Neural progenitor cell (in vitro differentiated cells): ENCODE measurements around the gene CD48. TPM values are rescaled to one million over a fixed set of nuclear protein-coding genes. Genes with fewer than 3 reads are reported as not detected.
"Not testable (repeated sequence)": the region's sequence is repeated elsewhere in the genome, so short reads cannot be mapped to it uniquely, and the experiment has no call there.

ENCODE experiments used
- DNase-seq: peaks from one replicate; pipeline ENCODE4 v3.0.0-alpha.2; 2016; ENCODE audit warnings: low spot score
- H2AFZ ChIP-seq: fragments of 200-600 bp; sonication (generic); replicated peaks from 2 replicates; pipeline ENCODE4 v1.6.1; 2016; ENCODE audit warnings: antibody characterized with exemption
- H3F3A ChIP-seq: fragments of 200-600 bp; sonication (generic); 2 replicates; pipeline ENCODE4 v1.6.1; 2016; ENCODE audit warnings: antibody characterized with exemption, low read depth
- H3K27ac ChIP-seq: fragments of 200-600 bp; sonication (generic); 2 replicates; pipeline ENCODE4 v1.5.1; 2016; ENCODE audit warnings: mild to moderate bottlenecking
- H3K27me3 ChIP-seq: fragments of 200-600 bp; sonication (generic); 2 replicates; pipeline ENCODE4 v1.6.1; 2016; ENCODE audit warnings: mild to moderate bottlenecking, moderate library complexity
- H3K36me3 ChIP-seq: fragments of 200-600 bp; sonication (generic); 2 replicates; pipeline ENCODE4 v1.5.1; 2016
- H3K4me1 ChIP-seq: fragments of 200-600 bp; sonication (generic); 2 replicates; pipeline ENCODE4 v1.6.1; 2016; ENCODE audit warnings: mixed run types
- H3K4me2 ChIP-seq: fragments of 200-600 bp; sonication (generic); 2 replicates; pipeline ENCODE4 v1.6.1; 2016
- H3K4me3 ChIP-seq: fragments of 200-600 bp; sonication (generic); 2 replicates; pipeline ENCODE4 v1.5.1; 2016
- H3K79me2 ChIP-seq: fragments of 200-600 bp; sonication (generic); 2 replicates; pipeline ENCODE4 v1.6.1; 2016; ENCODE audit warnings: low read depth
- H3K9ac ChIP-seq: fragments of 200-600 bp; sonication (generic); 2 replicates; pipeline ENCODE4 v1.6.1; 2016
- H3K9me3 ChIP-seq: fragments of 200-600 bp; sonication (generic); 2 replicates; pipeline ENCODE4 v1.5.1; 2016; ENCODE audit warnings: low read depth
- H4K20me1 ChIP-seq: fragments of 200-600 bp; sonication (generic); 2 replicates; pipeline ENCODE4 v1.6.1; 2016; ENCODE audit warnings: low read depth
- H3K27ac Mint-ChIP-seq: 3 replicates; pipeline ENCODE4 v1.8.0; 2021; ENCODE audit warnings: mixed read lengths
- H3K27me3 Mint-ChIP-seq: 2 replicates; pipeline ENCODE4 v1.8.0; 2022; ENCODE audit warnings: low read depth, mild to moderate bottlenecking, inconsistent platforms, moderate library complexity, mixed read lengths; ENCODE audit not compliant: insufficient read depth
- H3K36me3 Mint-ChIP-seq: 3 replicates; pipeline ENCODE4 v1.8.0; 2021; ENCODE audit warnings: mixed read lengths
- H3K4me1 Mint-ChIP-seq: 3 replicates; pipeline ENCODE4 v1.8.0; 2021; ENCODE audit warnings: mixed read lengths
- H3K4me3 Mint-ChIP-seq: 3 replicates; pipeline ENCODE4 v1.8.0; 2021; ENCODE audit warnings: mild to moderate bottlenecking, moderate library complexity, mixed read lengths
- H3K9me3 Mint-ChIP-seq: 3 replicates; pipeline ENCODE4 v1.8.0; 2020; ENCODE audit warnings: mixed read lengths
- EZH2 ChIP-seq: fragments of 200-600 bp; sonication (generic); IDR thresholded peaks from 2 replicates; pipeline ENCODE4 v1.6.1; 2017; ENCODE audit warnings: antibody characterized with exemption, mild to moderate bottlenecking, moderate library complexity
- EZH2phosphoT487 ChIP-seq: fragments of 200-600 bp; sonication (generic); IDR thresholded peaks from 2 replicates; pipeline ENCODE4 v1.6.1; 2017; ENCODE audit warnings: antibody characterized with exemption
- total RNA-seq: library from RNA; depleted of rRNA; stranded (reverse); fragments of >200 nt; gene quantifications from 2 replicates; pipeline ENCODE4 v1.2.3, GENCODE V29; 2015; ENCODE audit warnings: low replicate concordance
- TF ChIP-seq, protein P1 (sequence below): fragments of 200-600 bp; sonication (generic); IDR thresholded peaks from 2 replicates; pipeline ENCODE4 v1.5.1; 2017; ENCODE audit warnings: antibody characterized with exemption, mild to moderate bottlenecking

CD48 gene
- total RNA-seq, 1 donor from 2014 or later: not detected

DNA sequence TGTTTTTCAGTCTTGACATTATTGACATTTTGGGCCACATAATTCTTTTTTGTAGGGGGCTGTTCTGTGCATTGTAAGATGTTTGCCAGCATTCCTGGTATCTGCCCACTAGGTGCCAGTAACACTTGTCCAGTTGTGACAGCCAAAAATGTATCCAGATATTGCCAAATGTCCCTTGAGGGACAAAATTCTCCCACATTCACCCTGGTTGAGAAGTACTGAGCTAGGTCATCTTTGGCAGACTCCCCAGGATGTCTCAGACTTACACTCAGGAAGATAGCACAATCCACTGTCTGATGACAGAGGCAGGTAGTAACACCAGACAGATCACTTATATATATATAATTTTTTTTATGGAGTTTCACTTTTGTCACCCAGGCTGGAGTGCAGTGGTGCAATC lies 5.9 kb downstream of the CD48 start:
- TF ChIP-seq, protein P1, sequence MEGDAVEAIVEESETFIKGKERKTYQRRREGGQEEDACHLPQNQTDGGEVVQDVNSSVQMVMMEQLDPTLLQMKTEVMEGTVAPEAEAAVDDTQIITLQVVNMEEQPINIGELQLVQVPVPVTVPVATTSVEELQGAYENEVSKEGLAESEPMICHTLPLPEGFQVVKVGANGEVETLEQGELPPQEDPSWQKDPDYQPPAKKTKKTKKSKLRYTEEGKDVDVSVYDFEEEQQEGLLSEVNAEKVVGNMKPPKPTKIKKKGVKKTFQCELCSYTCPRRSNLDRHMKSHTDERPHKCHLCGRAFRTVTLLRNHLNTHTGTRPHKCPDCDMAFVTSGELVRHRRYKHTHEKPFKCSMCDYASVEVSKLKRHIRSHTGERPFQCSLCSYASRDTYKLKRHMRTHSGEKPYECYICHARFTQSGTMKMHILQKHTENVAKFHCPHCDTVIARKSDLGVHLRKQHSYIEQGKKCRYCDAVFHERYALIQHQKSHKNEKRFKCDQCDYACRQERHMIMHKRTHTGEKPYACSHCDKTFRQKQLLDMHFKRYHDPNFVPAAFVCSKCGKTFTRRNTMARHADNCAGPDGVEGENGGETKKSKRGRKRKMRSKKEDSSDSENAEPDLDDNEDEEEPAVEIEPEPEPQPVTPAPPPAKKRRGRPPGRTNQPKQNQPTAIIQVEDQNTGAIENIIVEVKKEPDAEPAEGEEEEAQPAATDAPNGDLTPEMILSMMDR: no peak
- TF ChIP-seq EZH2phosphoT487 (no peak), EZH2 (no peak)
- Histone ChIP-seq H4K20me1 (no peaks in the 10 kb centered on the region), H3K9me3 (no peaks in the 10 kb centered on the region), H3F3A (peaks cover 5% of the 10 kb centered on the region), H3K4me1 (peaks cover 12% of the 10 kb centered on the region), H3K9ac (no peak overlapping the region), H3K36me3 (no peaks in the 10 kb centered on the region), H3K27me3 (no peaks in the 10 kb centered on the region), H3K4me2 (no peak overlapping the region), H3K27ac (no peak overlapping the region), H3K4me3 (no peak overlapping the region), H3K79me2 (no peaks in the 10 kb centered on the region), H2AFZ (no peak overlapping the region)
- no peak for DNase-seq
- Mint-ChIP-seq H3K27me3 (peaks cover 5% of the 10 kb centered on the region), H3K4me3 (no peak overlapping the region), H3K4me1 (peaks cover 7% of the 10 kb centered on the region), H3K9me3 (no peaks in the 10 kb centered on the region), H3K36me3 (no peaks in the 10 kb centered on the region), H3K27ac (no peak overlapping the region)

DNA sequence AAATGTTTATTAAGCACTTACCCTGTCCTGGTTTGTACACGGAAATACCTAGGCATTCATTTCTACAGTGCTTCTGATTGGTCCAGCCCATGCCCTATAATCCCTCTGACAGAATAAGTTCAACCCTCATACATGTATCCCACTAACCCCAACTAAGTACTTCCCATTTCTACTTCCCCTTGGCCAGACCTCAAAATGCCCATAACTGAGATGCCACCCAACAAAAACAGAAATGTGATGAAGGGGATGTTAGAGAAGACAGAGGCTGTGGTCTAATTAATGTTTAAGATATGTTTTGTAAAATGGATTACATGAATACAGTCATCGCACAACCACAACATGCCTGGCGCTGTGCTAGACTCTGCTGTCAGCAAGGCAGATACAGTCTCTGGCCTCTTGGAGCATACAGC lies 6.4 kb downstream of the CD48 start:
- H3K4me3 Mint-ChIP-seq, H4K20me1 ChIP-seq, H3K4me1 Mint-ChIP-seq, H3K27me3 ChIP-seq, H3K4me3 ChIP-seq, H3K27me3 Mint-ChIP-seq, H3K27ac Mint-ChIP-seq, H3K36me3 ChIP-seq, H3K9me3 Mint-ChIP-seq, H3K79me2 ChIP-seq, H3K9me3 ChIP-seq, H3F3A ChIP-seq, H3K9ac ChIP-seq, H3K4me2 ChIP-seq, H3K27ac ChIP-seq, H3K36me3 Mint-ChIP-seq, DNase-seq, H2AFZ ChIP-seq: not testable (repeated sequence)
- peaks cover 12% of the 10 kb centered on the region for H3K4me1 ChIP-seq

DNA sequence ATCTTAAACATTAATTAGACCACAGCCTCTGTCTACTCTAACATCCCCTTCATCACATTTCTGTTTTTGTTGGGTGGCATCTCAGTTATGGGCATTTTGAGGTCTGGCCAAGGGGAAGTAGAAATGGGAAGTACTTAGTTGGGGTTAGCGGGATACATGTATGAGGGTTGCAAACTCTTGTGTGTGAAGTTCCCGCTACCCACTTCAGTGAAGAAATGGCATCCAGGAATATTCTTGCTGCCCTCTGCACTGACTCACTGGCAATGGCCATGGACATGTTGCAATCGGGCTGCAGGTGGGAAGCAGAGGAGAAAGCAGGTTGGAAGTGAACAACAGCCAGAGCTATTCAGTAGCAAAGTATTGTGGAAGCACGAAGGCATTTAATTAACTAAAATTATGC lies 7.4 kb downstream of the CD48 start:
- H3K27ac ChIP-seq: no peak overlapping the region
- no peaks in the 10 kb centered on the region for H4K20me1 ChIP-seq
- H3K36me3 Mint-ChIP-seq: no peaks in the 10 kb centered on the region
- no peak overlapping the region for H3K4me2 ChIP-seq
- H3K79me2 ChIP-seq: no peaks in the 10 kb centered on the region
- H3K4me1 ChIP-seq: peaks cover 12% of the 10 kb centered on the region
- H3K4me3 Mint-ChIP-seq: no peak overlapping the region
- H3K27me3 ChIP-seq: no peaks in the 10 kb centered on the region
- H3K9me3 ChIP-seq: no peaks in the 10 kb centered on the region
- H2AFZ ChIP-seq: no peak overlapping the region
- H3K4me1 Mint-ChIP-seq: peaks cover 9% of the 10 kb centered on the region
- no peak for DNase-seq
- H3K4me3 ChIP-seq: no peak overlapping the region
- H3K9ac ChIP-seq: no peak overlapping the region
- peaks cover 5% of the 10 kb centered on the region for H3F3A ChIP-seq
- TF ChIP-seq EZH2phosphoT487 (no peak), EZH2 (no peak)
- TF ChIP-seq, protein P1: no peak
- H3K27ac Mint-ChIP-seq: no peak overlapping the region
- no peaks in the 10 kb centered on the region for H3K36me3 ChIP-seq
- H3K27me3 Mint-ChIP-seq: peaks cover 5% of the 10 kb centered on the region
- H3K9me3 Mint-ChIP-seq: no peaks in the 10 kb centered on the region

DNA sequence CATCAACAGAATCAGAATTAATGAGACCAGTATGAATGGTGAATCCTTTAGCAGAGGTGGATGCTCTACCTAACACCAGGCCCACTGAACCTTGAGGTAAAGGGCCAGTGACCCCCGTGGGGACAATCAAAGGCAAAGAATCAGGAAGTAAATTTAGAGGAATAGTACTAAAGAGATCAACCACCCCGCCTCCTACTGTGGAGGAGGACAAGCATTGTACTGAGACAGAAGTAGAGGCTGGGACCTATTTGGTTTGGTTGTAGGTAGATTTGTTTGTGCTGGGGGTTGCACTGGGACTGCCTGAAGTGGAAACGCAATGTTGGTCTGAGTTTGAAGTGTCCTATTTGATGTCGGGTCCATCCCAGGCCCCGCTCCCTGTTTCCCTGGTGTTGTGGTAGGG lies 9.5 kb downstream of the CD48 start:
- H3K9ac ChIP-seq: no peak overlapping the region
- peaks cover 5% of the 10 kb centered on the region for H3K27me3 Mint-ChIP-seq

DNA sequence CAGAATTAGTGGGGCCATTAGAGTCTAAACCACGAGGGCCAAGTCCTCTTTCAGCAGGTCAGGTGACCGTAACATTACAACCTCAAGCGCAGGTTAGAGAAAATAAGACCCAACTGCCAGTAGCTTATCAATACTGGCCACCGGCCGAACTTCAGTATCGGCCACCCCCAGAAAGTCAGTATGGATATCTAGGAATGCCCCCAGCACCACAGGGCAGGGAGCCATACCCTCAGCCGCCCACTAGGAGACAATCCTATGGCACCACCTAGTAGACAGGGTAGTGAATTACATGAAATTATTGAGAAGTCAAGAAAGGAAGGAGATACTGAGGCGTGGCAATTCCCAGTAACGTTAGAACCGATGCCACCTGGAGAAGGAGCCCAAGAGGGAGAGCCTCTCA lies 19.2 kb downstream of the CD48 start:
- H3F3A ChIP-seq, H4K20me1 ChIP-seq, DNase-seq, H3K27ac Mint-ChIP-seq, H3K27me3 ChIP-seq, H3K36me3 ChIP-seq, H3K4me1 Mint-ChIP-seq, H3K4me3 ChIP-seq, H3K9me3 Mint-ChIP-seq, H2AFZ ChIP-seq, H3K36me3 Mint-ChIP-seq, H3K4me2 ChIP-seq, H3K9me3 ChIP-seq, H3K4me3 Mint-ChIP-seq, H3K9ac ChIP-seq, H3K27ac ChIP-seq, H3K27me3 Mint-ChIP-seq, H3K4me1 ChIP-seq, H3K79me2 ChIP-seq: not testable (repeated sequence)

More for the DNA sequence above, 9.5 kb downstream of the CD48 start:
- DNase-seq: peak; percentile 61
- H3K4me1 ChIP-seq: peaks cover 12% of the 10 kb centered on the region
- H3K4me2 ChIP-seq: peak overlapping the region; percentile 23
- H3K36me3 ChIP-seq: no peaks in the 10 kb centered on the region
- peaks cover 5% of the 10 kb centered on the region for H3F3A ChIP-seq
- H3K27ac ChIP-seq: no peak overlapping the region
- Mint-ChIP-seq H3K9me3 (no peaks in the 10 kb centered on the region), H3K36me3 (no peaks in the 10 kb centered on the region), H3K4me1 (peaks cover 10% of the 10 kb centered on the region), H3K4me3 (no peak overlapping the region), H3K27ac (no peak overlapping the region)
- H4K20me1 ChIP-seq: no peaks in the 10 kb centered on the region
- no peaks in the 10 kb centered on the region for H3K79me2 ChIP-seq
- H3K27me3 ChIP-seq: no peaks in the 10 kb centered on the region
- no peak overlapping the region for H2AFZ ChIP-seq
- H3K4me3 ChIP-seq: no peak overlapping the region
- no peaks in the 10 kb centered on the region for H3K9me3 ChIP-seq
- no peak for TF ChIP-seq EZH2
- TF ChIP-seq, protein P1: no peak
- TF ChIP-seq EZH2phosphoT487: no peak
